Smooth muscle cell (in vitro differentiated cells): ENCODE results near the gene KRT26. TPM values are rescaled to one million over a fixed set of nuclear protein-coding genes. Genes with fewer than 3 reads are reported as not detected.

Experiments
- DNase-seq: peaks from one replicate; lab custom pipeline; 2025; ENCODE audit not compliant: unreplicated experiment; lab: John Stamatoyannopoulos, UW
- H2AFZ ChIP-seq: fragments of 200-600 bp; sonication (generic); 2 replicates; pipeline ENCODE4 v1.6.0; 2016; ENCODE audit warnings: antibody characterized with exemption, low read depth, mild to moderate bottlenecking
- H3F3A ChIP-seq: fragments of 200-600 bp; sonication (generic); 2 replicates; pipeline ENCODE4 v1.6.0; 2017; ENCODE audit warnings: antibody characterized with exemption, low read depth
- H3K27ac ChIP-seq: fragments of 200-600 bp; sonication (generic); 2 replicates; pipeline ENCODE4 v1.5.1; 2016; ENCODE audit warnings: low read depth, mild to moderate bottlenecking
- H3K27me3 ChIP-seq: fragments of 200-600 bp; sonication (generic); 2 replicates; pipeline ENCODE4 v1.6.1; 2016; ENCODE audit warnings: low read depth, mild to moderate bottlenecking
- H3K36me3 ChIP-seq: fragments of 200-600 bp; sonication (generic); 2 replicates; pipeline ENCODE4 v1.5.1; 2016; ENCODE audit warnings: low read depth
- H3K4me1 ChIP-seq: fragments of 200-600 bp; sonication (generic); 2 replicates; pipeline ENCODE4 v1.5.1; 2016; ENCODE audit warnings: low read depth
- H3K4me2 ChIP-seq: fragments of 200-600 bp; sonication (generic); 2 replicates; pipeline ENCODE4 v1.6.0; 2016; ENCODE audit warnings: mild to moderate bottlenecking
- H3K4me3 ChIP-seq: fragments of 200-600 bp; sonication (generic); 2 replicates; pipeline ENCODE4 v1.5.1; 2016; ENCODE audit warnings: mild to moderate bottlenecking
- H3K79me2 ChIP-seq: fragments of 200-600 bp; sonication (generic); 2 replicates; pipeline ENCODE4 v1.6.0; 2016; ENCODE audit warnings: low read depth, mild to moderate bottlenecking
- H3K9ac ChIP-seq: fragments of 200-600 bp; sonication (generic); 2 replicates; pipeline ENCODE4 v1.6.0; 2016; ENCODE audit warnings: low read depth
- H3K9me3 ChIP-seq: fragments of 200-600 bp; sonication (generic); replicated peaks from 2 replicates; pipeline ENCODE4 v1.5.1; 2016; ENCODE audit warnings: low read depth
- H4K20me1 ChIP-seq: fragments of 200-600 bp; sonication (generic); 2 replicates; pipeline ENCODE4 v1.6.0; 2016; ENCODE audit warnings: low read depth
- CTCF ChIP-seq: fragments of 200-600 bp; sonication (generic); IDR thresholded peaks from 2 replicates; pipeline ENCODE4 v1.5.1; 2017; ENCODE audit warnings: borderline replicate concordance, mild to moderate bottlenecking, antibody characterized with exemption; ENCODE audit not compliant: insufficient read depth, poor library complexity, severe bottlenecking
- WGBS: methylation state at CpG from one replicate; pipeline ENCODE4 v1.1.7; 2016; ENCODE audit warnings: low lambda C conversion rate; 5-methylcytosine and 5-hydroxymethylcytosine counted together
- polyA plus RNA-seq: library from polyadenylated mRNA; unstranded; fragments of >200 nt; fragmentation: Nextera tagmentation; extraction: Ambion mirVana; gene quantifications from 2 replicates; pipeline ENCODE4 v1.2.1, GENCODE V29; 2016
- total RNA-seq: library from RNA; depleted of rRNA; stranded (reverse); fragments of >200 nt; gene quantifications from 2 replicates; pipeline ENCODE4 v1.2.3, GENCODE V29; 2014

The KRT26 gene
- total and polyA plus RNA-seq, 2 experiments from 2014 or later, result not detected

DNA sequence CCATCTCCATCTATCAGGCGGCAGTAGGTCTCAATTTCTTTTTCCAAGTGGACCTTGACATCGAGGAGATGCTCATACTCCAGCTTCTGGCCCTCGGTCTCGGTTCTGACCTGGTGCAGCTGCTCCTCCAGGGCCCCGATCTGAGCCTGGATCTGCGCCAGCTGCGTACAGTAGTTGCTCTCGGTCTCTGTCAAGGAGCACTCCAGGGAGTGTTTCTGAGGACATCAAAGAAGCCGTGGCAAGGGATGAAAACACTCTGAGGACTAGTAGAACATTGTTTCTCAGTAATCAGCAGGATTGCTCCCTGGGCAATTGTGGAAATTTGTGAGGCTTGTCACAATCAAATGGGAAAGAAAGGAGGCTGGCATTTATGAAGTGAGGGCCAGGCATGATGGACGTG, 21.8 kb upstream of the KRT26 start:
- H3K27me3 ChIP-seq, result peaks cover 50% of the 10 kb centered on the region
- H3K9ac ChIP-seq, result no peak overlapping the region
- H3K27ac ChIP-seq, result no peak overlapping the region
- H3K4me1 ChIP-seq, result no peaks in the 10 kb centered on the region
- no peaks in the 10 kb centered on the region for H3K9me3 ChIP-seq
- no peaks in the 10 kb centered on the region for H4K20me1 ChIP-seq
- DNase-seq, result no peak
- no peak overlapping the region for H2AFZ ChIP-seq
- H3K79me2 ChIP-seq, result no peaks in the 10 kb centered on the region
- no peaks in the 10 kb centered on the region for H3K36me3 ChIP-seq
- WGBS, result 84% methylated on average over 10 of the region's 10 CpGs
- H3F3A ChIP-seq, result no peaks in the 10 kb centered on the region
- H3K4me3 ChIP-seq, result no peak overlapping the region
- no peak overlapping the region for H3K4me2 ChIP-seq
- TF ChIP-seq CTCF, result no peak

- WGBS, result 35% methylated on average over 6 of the region's 6 CpGs
- Histone ChIP-seq H3K27ac (no peak overlapping the region), H2AFZ (no peak overlapping the region), H3K9me3 (no peaks in the 10 kb centered on the region), H3K4me3 (no peak overlapping the region), H4K20me1 (no peaks in the 10 kb centered on the region), H3K27me3 (peaks cover 41% of the 10 kb centered on the region), H3K4me1 (no peaks in the 10 kb centered on the region), H3F3A (no peaks in the 10 kb centered on the region), H3K36me3 (no peaks in the 10 kb centered on the region), H3K9ac (no peak overlapping the region), H3K79me2 (no peaks in the 10 kb centered on the region), H3K4me2 (no peak overlapping the region)
- DNase-seq, result no peak
- TF ChIP-seq CTCF, result peak; percentile 55
These were observed 19.9 kb upstream of the KRT26 start for GRCh38 chr17:40791787-40792436.

- TF ChIP-seq CTCF, result no peak
- H3F3A ChIP-seq, result no peaks in the 10 kb centered on the region
- H3K36me3 ChIP-seq, result no peaks in the 10 kb centered on the region
- H3K79me2 ChIP-seq, result no peaks in the 10 kb centered on the region
- no peak overlapping the region for H3K4me2 ChIP-seq
- WGBS, result 100% methylated on average over 1 of the region's 1 CpG
- no peak overlapping the region for H3K27ac ChIP-seq
- H2AFZ ChIP-seq, result no peak overlapping the region
- no peaks in the 10 kb centered on the region for H3K9me3 ChIP-seq
- H3K9ac ChIP-seq, result no peak overlapping the region
- no peaks in the 10 kb centered on the region for H4K20me1 ChIP-seq
- H3K27me3 ChIP-seq, result peaks cover 39% of the 10 kb centered on the region
- no peaks in the 10 kb centered on the region for H3K4me1 ChIP-seq
- no peak for DNase-seq
- no peak overlapping the region for H3K4me3 ChIP-seq
These were observed 19.1 kb upstream of the KRT26 start for GRCh38 chr17:40791111-40791510.

- Histone ChIP-seq H3K9me3 (no peaks in the 10 kb centered on the region), H2AFZ (no peak within 1 kb of the TSS), H3K27ac (no peak within 1 kb of the TSS), H3K36me3 (no peaks in the 10 kb centered on the region), H3K4me3 (no peak within 1 kb of the TSS), H3K79me2 (no peaks in the 10 kb centered on the region), H3K4me2 (no peak within 1 kb of the TSS), H4K20me1 (no peaks in the 10 kb centered on the region), H3K9ac (no peak within 1 kb of the TSS), H3K27me3 (peaks cover under 1% of the 10 kb centered on the region), H3K4me1 (no peaks in the 10 kb centered on the region), H3F3A (no peaks in the 10 kb centered on the region)
- no peak for DNase-seq
- WGBS, result 94% methylated on average over 4 of the region's 4 CpGs
- TF ChIP-seq CTCF, result no peak
These were observed 10.4 kb upstream of the KRT26 start, which contains the start of gene KRT27 for GRCh38 chr17:40782450-40782849. TSS of gene KRT27 (minus strand) at chr17:40782550. CDS start at chr17:40782493, 57 bp downstream.
